ENCODE data around the gene PDLIM7. TPM values are rescaled to one million over a fixed set of nuclear protein-coding genes. Genes with fewer than 3 reads are reported as not detected.

The PDLIM7 gene
- total and polyA plus RNA-seq, 10 of the 15 experiments (the other 5 are each of a cell fraction or from before 2014, with no cell fraction given) = 0.82 to 36.6 (median 19.3) TPM

GRCh38 chr5:177483994-177484901, 13.2 kb downstream of the PDLIM7 start:
- no peak for FAIRE-seq
- ATAC-seq = no peak
- intact Hi-C loops (cut with micrococcal nuclease; ENCODE audit: unreplicated experiment) = no loop called here

More at GRCh38 chr5:177483994-177484901, 13.2 kb downstream of the PDLIM7 start:
- in situ Hi-C loops (cut with MboI) = no loop called here
- DNase-seq (ENCODE audit: low read depth, low spot score) = no peak
- Histone ChIP-seq H3K36me3 (ENCODE audit: control insufficient read depth in 2 of 2, insufficient read depth in 2 of 2, low read length in 1 of 2) (no peaks in the 10 kb centered on the region; a peak in 2 of 4 replicates), H3K27ac (ENCODE audit: control insufficient read depth, insufficient read depth) (no peak overlapping the region), H3K4me2 (ENCODE audit: control insufficient read depth, insufficient read depth) (no peak overlapping the region), H3K79me2 (ENCODE audit: control insufficient read depth, insufficient read depth, low read length) (no peaks in the 10 kb centered on the region), H3K4me3 (no peak overlapping the region), H3K4me1 (ENCODE audit: control insufficient read depth, insufficient read depth, low read length) (peaks cover 8% of the 10 kb centered on the region), H4K20me1 (ENCODE audit: control insufficient read depth, insufficient read depth) (no peaks in the 10 kb centered on the region), H3K27me3 (replicated peaks in 1 of 2; ENCODE audit: control insufficient read depth in 2 of 2, insufficient read depth in 2 of 2, low read length in 1 of 2) (no peaks in the 10 kb centered on the region), H2AFZ (ENCODE audit: control insufficient read depth, low read depth, low read length) (no peak overlapping the region), H3K9ac (ENCODE audit: control insufficient read depth, insufficient read depth, low read length) (no peak overlapping the region), H3K9me3 (replicated peaks; ENCODE audit: control insufficient read depth, insufficient read depth, low read length) (no peaks in the 10 kb centered on the region)
- ChIA-PET RAD21 (ENCODE audit: unreplicated experiment) (no interaction called here), SMC1A (ENCODE audit: uncharacterized antibody, unreplicated experiment) (no interaction called here), POLR2A (no interaction called here), CTCF (interaction anchor here (1.1 kb wide), 1 partner anchor 8 kb away, joined by 3 read pairs; no protein-coding TSS in a partner anchor)
- no peak for TF ChIP-seq ZNF687 (IDR thresholded peaks at IDR 0.05)
- no peak for TF ChIP-seq LARP7 (IDR thresholded peaks at IDR 0.05)
- peak; percentile 55 for TF ChIP-seq POLR2A (IDR thresholded peaks at IDR 0.05; ENCODE audit: low read depth, low read length)
- WGBS (ENCODE audit: insufficient coverage, insufficient replicate concordance, low lambda C conversion rate, missing lambda C conversion rate) = 80% methylated on average over 22 of the region's 22 CpGs
- no TSS peak for BruUV-seq (replicated peaks)

Data from GM12878 (cell line).